Pancreas (tissue), 10 donors: ENCODE results near the gene VWF. TPM values are rescaled to one million over a fixed set of nuclear protein-coding genes. Genes with fewer than 3 reads are reported as not detected.

Experiments
- ATAC-seq, 4 donors: fragments of 200-7000 bp; cut with Tn5 transposase; one replicate each; pipeline versions ENCODE4 v1.8.0 to v1.9.1; 2020; ENCODE audit warnings: mild to moderate bottlenecking in 4 of 4, moderate library complexity in 4 of 4
- DNase-seq, 6 donors: peaks; one replicate each; pipeline ENCODE4 v3.0.0-alpha.2; 2020
- FAIRE-seq: peaks from 2 replicates; lab custom pipeline; 2012; peaks lifted over from hg19 to GRCh38; lab: Jason Lieb, UNC
- H3K27ac ChIP-seq, 4 donors: fragments of 200-600 bp; sonication (generic); 1 replicate in 3 of 4; 2 replicates in 1 of 4; pipeline versions ENCODE4 v1.5.0 to v1.8.0; 2020
- H3K27me3 ChIP-seq, 4 donors: fragments of 200-600 bp; one replicate each; pipeline ENCODE4 v1.8.0; 2021
- H3K36me3 ChIP-seq, 3 donors: fragments of 200-600 bp; sonication (generic) in 1 of 3; one replicate each; pipeline versions ENCODE4 v1.5.0 to v1.8.0; 2020 to 2021
- H3K4me1 ChIP-seq, 3 donors: fragments of 200-600 bp; one replicate each; pipeline ENCODE4 v1.8.0; 2021
- H3K4me3 ChIP-seq, 4 donors: fragments of 200-600 bp; sonication (generic) in 2 of 4; one replicate each; pipeline versions ENCODE4 v1.5.0 to v1.8.0; 2020 to 2021
- H3K9me3 ChIP-seq, 4 donors: fragments of 200-600 bp; one replicate each; pipeline ENCODE4 v1.8.0; 2021
- WGBS, 2 donors: extraction: QIAGEN DNeasy Blood & Tissue Kit; methylation state at CpG; one replicate each; pipeline ENCODE4 v1.1.7; 2013; 5-methylcytosine and 5-hydroxymethylcytosine counted together
- intact Hi-C, 3 donors: fragments of 100-400 bp; cut with DNase I; formaldehyde crosslinking; loops; one replicate each; pipeline versions ENCODE4 v1.11.1 to v1.14.2; 2022
- polyA plus RNA-seq, 2 donors: library from polyadenylated mRNA; stranded (reverse); fragments of 200-250 nt; gene quantifications; one replicate each; pipeline ENCODE4 v1.2.3, GENCODE V29; 2013
- total RNA-seq, 6 donors: library from RNA; stranded (reverse); fragmentation: NEBNext Ultra II Directional in 4 of 6; extraction: Animal tissue kit (Norgen Biotek cat#: 25700) in 4 of 6; gene quantifications; one replicate each; pipeline versions ENCODE4 v1.2.1 to v1.2.4, GENCODE V29; 2021 to 2023
- TF ChIP-seq, protein P1 (sequence below), 4 donors: fragments of 200-600 bp; sonication (generic) in 3 of 4; IDR thresholded peaks; one replicate each; pipeline versions ENCODE4 v1.5.0 to v1.8.0; 2021; ENCODE audit warnings: antibody characterized with exemption in 4 of 4
- donor health status: healthy with polysubstance abuse.
- donor health status: DM: no; HTN: no; CAD: no; lungs with moderate emphysema.
- donor health status: DM: no; HTN: no; CAD: no.
- donor health status: control.
- donor health status: control.
- donor health status: Bipolar disorder and iron deficiency.
- donor health status: DM: yes; HTN: yes; CAD: no.
- donor health status: DM: no; HTN: no; CAD: no.
- donor health status: DM: no; HTN: no; CAD: no.
- donor health status: DM: yes; HTN: yes; CAD: no.

VWF gene
- total and polyA plus RNA-seq, 8 donors: 15.9 to 53.1 (median 29.1) TPM

DNA sequence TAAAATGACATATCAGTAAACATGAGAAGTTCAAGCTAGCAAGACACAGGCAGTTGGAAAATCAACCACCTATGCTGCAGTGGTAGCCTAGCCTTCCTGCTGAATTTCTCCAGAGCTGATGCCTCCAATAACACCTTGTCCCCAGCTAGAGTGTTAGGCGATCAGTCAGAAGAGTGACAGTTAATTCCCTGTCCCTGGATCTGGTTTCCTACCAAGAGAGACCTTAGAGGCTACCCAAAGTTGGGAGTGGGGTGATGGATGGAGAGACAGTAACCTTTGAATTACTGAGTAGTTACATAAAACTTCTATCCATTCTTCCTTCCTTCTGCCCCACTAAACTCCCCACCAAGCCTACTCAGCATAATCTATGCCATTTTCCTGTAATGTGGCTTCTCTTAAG lies 177.5 kb downstream of the VWF start:
- no peak for DNase-seq
- H3K4me3 ChIP-seq: no peak overlapping the region
- no peaks in the 10 kb centered on the region for H3K36me3 ChIP-seq
- WGBS, 2 donors: 58 to 67% methylated on average over 1 of the region's 1 CpG
- no peak for FAIRE-seq
- no peaks in the 10 kb centered on the region for H3K9me3 ChIP-seq
- peaks cover 0 to 14% (median 5%) of the 10 kb centered on the region in 4 donors for H3K27me3 ChIP-seq
- ATAC-seq: no peak
- intact Hi-C loops: no loop called here
- no peaks in the 10 kb centered on the region for H3K4me1 ChIP-seq
- TF ChIP-seq, protein P1, sequence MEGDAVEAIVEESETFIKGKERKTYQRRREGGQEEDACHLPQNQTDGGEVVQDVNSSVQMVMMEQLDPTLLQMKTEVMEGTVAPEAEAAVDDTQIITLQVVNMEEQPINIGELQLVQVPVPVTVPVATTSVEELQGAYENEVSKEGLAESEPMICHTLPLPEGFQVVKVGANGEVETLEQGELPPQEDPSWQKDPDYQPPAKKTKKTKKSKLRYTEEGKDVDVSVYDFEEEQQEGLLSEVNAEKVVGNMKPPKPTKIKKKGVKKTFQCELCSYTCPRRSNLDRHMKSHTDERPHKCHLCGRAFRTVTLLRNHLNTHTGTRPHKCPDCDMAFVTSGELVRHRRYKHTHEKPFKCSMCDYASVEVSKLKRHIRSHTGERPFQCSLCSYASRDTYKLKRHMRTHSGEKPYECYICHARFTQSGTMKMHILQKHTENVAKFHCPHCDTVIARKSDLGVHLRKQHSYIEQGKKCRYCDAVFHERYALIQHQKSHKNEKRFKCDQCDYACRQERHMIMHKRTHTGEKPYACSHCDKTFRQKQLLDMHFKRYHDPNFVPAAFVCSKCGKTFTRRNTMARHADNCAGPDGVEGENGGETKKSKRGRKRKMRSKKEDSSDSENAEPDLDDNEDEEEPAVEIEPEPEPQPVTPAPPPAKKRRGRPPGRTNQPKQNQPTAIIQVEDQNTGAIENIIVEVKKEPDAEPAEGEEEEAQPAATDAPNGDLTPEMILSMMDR (IDR thresholded peaks at IDR 0.05): no peak
- H3K27ac ChIP-seq: no peak overlapping the region

DNA sequence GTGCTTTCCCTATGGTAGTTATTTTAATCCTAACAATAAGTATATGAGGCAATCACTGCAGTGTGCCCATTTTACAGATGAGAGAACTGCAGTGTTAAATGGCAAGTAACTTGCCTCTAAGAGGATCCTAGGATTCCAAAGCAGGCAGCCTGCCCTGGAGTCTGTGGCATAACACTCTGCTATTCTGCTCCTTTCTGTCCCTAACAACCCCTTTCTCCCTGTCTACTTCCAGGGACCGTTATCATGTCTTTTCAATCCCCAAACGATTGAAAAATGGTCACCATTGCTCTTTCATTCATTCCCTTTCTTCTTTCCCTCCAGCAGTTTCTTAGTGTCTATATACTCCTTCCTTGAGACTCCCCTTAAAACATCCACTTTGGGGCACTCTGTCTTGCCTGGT lies 178.1 kb downstream of the VWF start:
- H3K27ac ChIP-seq: no peak overlapping the region
- H3K4me1 ChIP-seq: no peaks in the 10 kb centered on the region
- peaks cover 0 to 14% (median 5%) of the 10 kb centered on the region in 4 donors for H3K27me3 ChIP-seq
- no peak overlapping the region for H3K4me3 ChIP-seq
- H3K9me3 ChIP-seq: no peaks in the 10 kb centered on the region
- 48 to 58% methylated on average over 2 of the region's 2 CpGs for WGBS, 2 donors
- TF ChIP-seq, protein P1 (IDR thresholded peaks at IDR 0.05): no peak
- H3K36me3 ChIP-seq: no peaks in the 10 kb centered on the region
- intact Hi-C loops: no loop called here
- no peak for ATAC-seq
- no peak for FAIRE-seq
- no peak for DNase-seq

DNA sequence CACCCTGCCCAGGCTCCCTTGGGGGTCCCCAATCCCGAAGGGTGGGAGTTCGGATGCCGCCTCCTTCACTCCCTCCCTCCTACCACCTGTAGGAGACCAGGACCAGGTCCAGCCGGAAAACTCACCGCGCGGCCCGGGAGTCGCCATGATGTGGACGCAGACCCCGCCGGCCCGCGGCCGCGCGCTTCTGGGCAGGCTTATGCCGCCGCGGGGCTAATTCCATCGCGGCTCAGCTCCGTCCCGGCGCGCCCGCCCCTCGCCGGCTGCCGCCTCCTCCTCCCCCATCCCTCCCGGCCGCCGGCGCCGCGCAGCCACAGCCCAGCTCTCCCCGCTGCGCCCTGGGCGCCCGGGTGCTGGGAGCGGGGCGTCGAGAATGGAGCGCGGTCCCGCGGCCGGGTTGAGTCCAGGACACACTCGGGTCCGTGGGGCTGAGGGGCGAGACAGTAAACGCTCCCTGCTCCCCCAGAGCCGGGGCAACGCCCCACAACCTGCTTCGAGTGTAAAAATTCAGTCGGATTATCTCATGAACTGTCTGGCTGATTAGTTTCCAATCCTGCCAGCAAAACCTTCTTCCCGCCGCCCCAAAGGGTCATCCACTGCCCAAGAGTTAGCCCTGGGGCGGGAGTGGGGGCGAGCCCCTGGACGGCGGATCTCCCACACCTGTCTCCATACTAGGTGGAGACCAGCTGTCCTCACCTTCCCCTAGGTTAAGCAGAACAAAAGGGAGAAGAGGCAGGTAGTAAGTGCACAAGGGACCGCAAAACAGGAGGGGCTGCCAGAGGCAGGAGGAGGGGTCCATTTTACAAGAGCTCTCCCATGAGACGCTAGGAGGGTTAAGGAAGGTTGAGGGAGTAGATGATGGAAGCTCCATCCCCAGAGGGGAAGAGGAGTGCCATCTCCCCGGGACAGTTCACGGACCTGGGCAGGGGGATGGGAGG lies 179.1 kb downstream of the VWF start, which contains the start of gene ANO2:
Gene ANO2 (minus strand): TSS at position 189 of the 938 bp plus-strand sequence. CDS start 42 bp downstream, at position 147.
- ATAC-seq (peak; percentile 35 to 71 (median 52)), DNase-seq (peak in 2 of 6 donors; percentile 43 to 64), FAIRE-seq (no peak)
- Histone ChIP-seq H3K27me3 (peaks cover 0 to 14% (median 5%) of the 10 kb centered on the region in 4 donors), H3K36me3 (no peaks in the 10 kb centered on the region), H3K9me3 (no peaks in the 10 kb centered on the region), H3K4me1 (no peaks in the 10 kb centered on the region), H3K4me3 (peak within 1 kb of the TSS in 3 of 4 donors; percentile 12 to 41 (median 26)), H3K27ac (no peak within 1 kb of the TSS)
- TF ChIP-seq, protein P1 (IDR thresholded peaks at IDR 0.05): no peak
- WGBS, 2 donors: 4 to 10% methylated on average over 37 to 66 of the region's 66 CpGs
- intact Hi-C loops: no loop called here

DNA sequence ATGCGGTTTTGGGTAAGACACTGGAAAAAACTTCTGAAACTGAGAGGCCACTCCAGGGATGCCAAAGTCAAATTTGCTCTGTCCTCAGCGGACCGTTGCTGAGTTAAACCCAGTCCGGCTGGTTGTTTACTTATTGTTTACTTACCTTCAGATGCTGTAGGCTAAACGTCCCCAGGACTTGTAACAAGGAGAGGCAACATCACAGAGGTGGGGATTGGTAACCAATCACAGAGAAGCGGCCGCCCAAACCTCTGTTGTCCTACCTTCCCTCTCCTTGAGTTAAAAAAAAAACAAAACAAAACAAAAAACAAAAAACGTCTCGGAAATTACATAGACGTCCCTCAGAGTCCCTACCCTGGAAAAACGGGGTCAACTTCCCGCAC lies 179.8 kb downstream of the VWF start:
- no peak for FAIRE-seq
- Histone ChIP-seq H3K4me3 (peak overlapping the region in 2 of 4 donors; percentile 26 to 41), H3K36me3 (no peaks in the 10 kb centered on the region), H3K9me3 (no peaks in the 10 kb centered on the region), H3K4me1 (no peaks in the 10 kb centered on the region), H3K27ac (no peak overlapping the region), H3K27me3 (peaks cover 0 to 14% (median 5%) of the 10 kb centered on the region in 4 donors)
- ATAC-seq: no peak
- TF ChIP-seq, protein P1 (IDR thresholded peaks at IDR 0.05): no peak
- intact Hi-C loops: no loop called here
- DNase-seq: no peak
- 6 to 13% methylated on average over 12 of the region's 12 CpGs for WGBS, 2 donors
